Stimulated activated CD4-positive, alpha-beta T cell treated with anti-CD3 and anti-CD28 coated beads, Interleukin-12 subunit alpha, Interleukin-12 subunit beta, amount 100 ng/mL, for 4 hours (primary cell): ENCODE measurements around the gene MAGEA9B.
"Not testable (repeated sequence)": the region's sequence is repeated elsewhere in the genome, so short reads cannot be mapped to it uniquely, and the experiment has no call there.

ENCODE experiments used
- DNase-seq: peaks from one replicate; pipeline ENCODE4 v3.0.0-alpha.2; 2020

The MAGEA9B gene

GRCh38 chrX:149532868-149533267, 54.4 kb downstream of the MAGEA9B start:
- not testable (repeated sequence) for DNase-seq
